ENCODE results near the gene SIM1.

DNA sequence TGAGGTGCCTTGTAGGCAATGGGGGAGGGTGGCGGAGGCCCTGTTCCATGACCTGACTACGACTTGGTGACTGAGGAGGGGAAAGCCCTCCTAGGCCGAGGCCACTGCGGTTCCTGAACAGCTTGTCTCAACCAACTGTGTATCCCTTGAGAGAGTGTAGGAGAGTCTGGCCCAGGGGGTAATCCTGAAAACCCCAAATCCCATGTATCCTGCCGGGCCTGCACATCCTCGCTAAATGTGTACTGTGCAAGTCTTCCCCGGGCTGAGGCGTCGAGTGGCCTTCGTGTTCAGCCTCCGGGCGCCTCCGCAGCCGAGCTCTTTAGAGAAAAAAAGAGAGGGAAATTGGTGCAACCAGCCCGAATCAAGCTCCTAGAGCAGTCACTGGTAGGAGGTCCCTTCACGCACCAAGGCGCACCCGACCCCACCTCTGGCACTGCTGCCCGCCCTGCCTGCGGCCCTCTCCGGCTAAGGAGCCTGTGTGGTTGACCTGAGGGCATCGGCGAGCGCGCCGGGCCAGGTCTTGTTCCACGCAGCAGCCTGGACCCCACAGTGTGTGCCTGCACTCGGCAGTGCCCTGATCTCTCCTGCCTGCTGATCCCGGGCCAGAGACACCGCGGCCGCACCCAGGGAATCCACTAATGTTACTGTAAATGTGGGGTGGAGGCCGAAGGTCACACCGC is 7.3 kb downstream of the SIM1 start:
- no peak for TF ChIP-seq POLR2A (IDR thresholded peaks at IDR 0.05; ENCODE audit: extremely low read depth, insufficient read length)
- TF ChIP-seq, protein P1, sequence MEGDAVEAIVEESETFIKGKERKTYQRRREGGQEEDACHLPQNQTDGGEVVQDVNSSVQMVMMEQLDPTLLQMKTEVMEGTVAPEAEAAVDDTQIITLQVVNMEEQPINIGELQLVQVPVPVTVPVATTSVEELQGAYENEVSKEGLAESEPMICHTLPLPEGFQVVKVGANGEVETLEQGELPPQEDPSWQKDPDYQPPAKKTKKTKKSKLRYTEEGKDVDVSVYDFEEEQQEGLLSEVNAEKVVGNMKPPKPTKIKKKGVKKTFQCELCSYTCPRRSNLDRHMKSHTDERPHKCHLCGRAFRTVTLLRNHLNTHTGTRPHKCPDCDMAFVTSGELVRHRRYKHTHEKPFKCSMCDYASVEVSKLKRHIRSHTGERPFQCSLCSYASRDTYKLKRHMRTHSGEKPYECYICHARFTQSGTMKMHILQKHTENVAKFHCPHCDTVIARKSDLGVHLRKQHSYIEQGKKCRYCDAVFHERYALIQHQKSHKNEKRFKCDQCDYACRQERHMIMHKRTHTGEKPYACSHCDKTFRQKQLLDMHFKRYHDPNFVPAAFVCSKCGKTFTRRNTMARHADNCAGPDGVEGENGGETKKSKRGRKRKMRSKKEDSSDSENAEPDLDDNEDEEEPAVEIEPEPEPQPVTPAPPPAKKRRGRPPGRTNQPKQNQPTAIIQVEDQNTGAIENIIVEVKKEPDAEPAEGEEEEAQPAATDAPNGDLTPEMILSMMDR (IDR thresholded peaks at IDR 0.05; ENCODE audit: low read depth, low read length): no peak
- TF ChIP-seq, protein P2, sequence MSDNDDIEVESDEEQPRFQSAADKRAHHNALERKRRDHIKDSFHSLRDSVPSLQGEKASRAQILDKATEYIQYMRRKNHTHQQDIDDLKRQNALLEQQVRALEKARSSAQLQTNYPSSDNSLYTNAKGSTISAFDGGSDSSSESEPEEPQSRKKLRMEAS (IDR thresholded peaks at IDR 0.05; ENCODE audit: low read depth, low read length): no peak
- TF ChIP-seq MYC (IDR thresholded peaks at IDR 0.05; ENCODE audit: low read depth, low read length): no peak
